Glomerular visceral epithelial cell (primary cell): ENCODE data around the gene TBC1D22A.

Experiments used
- DNase-seq: peaks from one replicate; pipeline ENCODE4 v3.0.0-alpha.2; 2016; ENCODE audit errors: extremely low spot score

Gene TBC1D22A

GRCh38 chr22:47059076-47059475 lies 296.6 kb downstream of the TBC1D22A start:
- no peak for DNase-seq

- no peak for DNase-seq
Measured at GRCh38 chr22:47059701-47060161, 297.3 kb downstream of the TBC1D22A start.

- no peak for DNase-seq
Measured at GRCh38 chr22:47060718-47061117, 298.3 kb downstream of the TBC1D22A start.

GRCh38 chr22:47061226-47061625 lies 298.8 kb downstream of the TBC1D22A start:
- no peak for DNase-seq

GRCh38 chr22:47062126-47062525 lies 299.7 kb downstream of the TBC1D22A start:
- DNase-seq = no peak

- DNase-seq = no peak
Measured at GRCh38 chr22:47063071-47063509, 300.6 kb downstream of the TBC1D22A start.

GRCh38 chr22:47063606-47064005 lies 301.2 kb downstream of the TBC1D22A start:
- DNase-seq = no peak

- no peak for DNase-seq
Measured at GRCh38 chr22:47064016-47064415, 301.6 kb downstream of the TBC1D22A start.

- no peak for DNase-seq
Measured at GRCh38 chr22:47064416-47064815, 302.0 kb downstream of the TBC1D22A start.

- DNase-seq = no peak
Measured at GRCh38 chr22:47065756-47066615, 303.5 kb downstream of the TBC1D22A start.

GRCh38 chr22:47066616-47066905 lies 304.1 kb downstream of the TBC1D22A start:
- DNase-seq = no peak

- DNase-seq = no peak
Measured at GRCh38 chr22:47067321-47067890, 305.0 kb downstream of the TBC1D22A start.

GRCh38 chr22:47067911-47068625 lies 305.6 kb downstream of the TBC1D22A start:
- DNase-seq = no peak

GRCh38 chr22:47068626-47068996 lies 306.2 kb downstream of the TBC1D22A start:
- no peak for DNase-seq

GRCh38 chr22:47069270-47069669 lies 306.8 kb downstream of the TBC1D22A start:
- DNase-seq = no peak

GRCh38 chr22:47071078-47071806 lies 308.8 kb downstream of the TBC1D22A start:
- DNase-seq = no peak

GRCh38 chr22:47071807-47072641 lies 309.6 kb downstream of the TBC1D22A start:
- no peak for DNase-seq

- no peak for DNase-seq
Measured at GRCh38 chr22:47072642-47072967, 310.2 kb downstream of the TBC1D22A start.

- no peak for DNase-seq
Measured at GRCh38 chr22:47073075-47073474, 310.6 kb downstream of the TBC1D22A start.

- DNase-seq = no peak
Measured at GRCh38 chr22:47074105-47074504, 311.7 kb downstream of the TBC1D22A start.

- no peak for DNase-seq
Measured at GRCh38 chr22:47075568-47075967, 313.1 kb downstream of the TBC1D22A start.
